ENCODE measurements around the gene PCCA.
"Not testable (repeated sequence)": the region's sequence is repeated elsewhere in the genome, so short reads cannot be mapped to it uniquely, and the experiment has no call there.

The PCCA gene

GRCh38 chr13:100138859-100139491 lies 50.1 kb downstream of the PCCA start:
- in situ Hi-C loops (cut with MboI; ENCODE audit: low sequenced_read_pairs, unreplicated experiment): no loop called here
- DNase-seq (ENCODE audit: low spot score): no peak
- no peak for TF ChIP-seq CTCF (IDR thresholded peaks at IDR 0.05; ENCODE audit: borderline replicate concordance, control extremely low read depth, extremely low read depth, insufficient read depth, missing control alignments)

DNA sequence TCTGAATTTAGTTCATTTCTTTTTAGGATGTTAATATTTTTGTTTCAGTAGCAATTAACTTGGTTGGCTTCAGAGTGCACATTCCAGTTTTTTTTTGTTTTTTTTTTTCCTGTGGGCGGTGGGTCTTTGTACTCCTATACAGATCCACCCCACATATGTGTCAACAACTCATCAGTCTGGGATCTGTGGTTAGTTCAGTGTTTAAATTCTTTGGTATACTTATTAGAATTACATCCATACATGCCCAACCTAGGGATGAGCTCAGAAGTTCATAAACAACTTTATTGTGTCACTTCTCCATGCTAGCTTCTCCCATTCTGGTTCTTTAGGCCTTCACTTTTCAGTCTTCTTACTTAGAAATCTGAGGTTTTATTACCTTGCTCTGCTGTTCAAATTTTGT lies 50.9 kb downstream of the PCCA start:
- TF ChIP-seq CTCF (IDR thresholded peaks at IDR 0.05; ENCODE audit: borderline replicate concordance, control extremely low read depth, extremely low read depth, insufficient read depth, missing control alignments): no peak
- in situ Hi-C loops (cut with MboI; ENCODE audit: low sequenced_read_pairs, unreplicated experiment): no loop called here
- DNase-seq (ENCODE audit: low spot score): no peak

DNA sequence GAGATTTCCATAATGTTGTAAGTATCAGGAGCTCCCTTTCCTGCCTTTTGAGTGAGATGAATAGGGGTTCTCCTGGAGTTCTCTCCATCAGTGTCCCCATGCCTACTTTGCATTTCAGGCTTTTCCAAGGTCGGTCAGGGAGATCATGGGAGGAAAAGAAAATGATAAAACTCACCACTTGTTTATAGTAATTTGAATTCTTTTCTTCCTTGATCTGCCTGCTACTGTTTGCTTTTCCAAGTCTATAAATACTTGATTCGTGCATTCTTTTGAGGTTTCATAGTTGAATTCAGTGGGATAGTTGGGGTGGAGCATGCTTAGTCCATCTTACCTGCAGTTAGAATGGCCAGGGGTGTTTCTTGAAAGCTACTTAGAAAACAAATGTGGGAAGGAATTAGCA lies 51.5 kb downstream of the PCCA start:
- in situ Hi-C loops (cut with MboI; ENCODE audit: low sequenced_read_pairs, unreplicated experiment): no loop called here
- TF ChIP-seq CTCF (IDR thresholded peaks at IDR 0.05; ENCODE audit: borderline replicate concordance, control extremely low read depth, extremely low read depth, insufficient read depth, missing control alignments): no peak
- no peak for DNase-seq (ENCODE audit: low spot score)

DNA sequence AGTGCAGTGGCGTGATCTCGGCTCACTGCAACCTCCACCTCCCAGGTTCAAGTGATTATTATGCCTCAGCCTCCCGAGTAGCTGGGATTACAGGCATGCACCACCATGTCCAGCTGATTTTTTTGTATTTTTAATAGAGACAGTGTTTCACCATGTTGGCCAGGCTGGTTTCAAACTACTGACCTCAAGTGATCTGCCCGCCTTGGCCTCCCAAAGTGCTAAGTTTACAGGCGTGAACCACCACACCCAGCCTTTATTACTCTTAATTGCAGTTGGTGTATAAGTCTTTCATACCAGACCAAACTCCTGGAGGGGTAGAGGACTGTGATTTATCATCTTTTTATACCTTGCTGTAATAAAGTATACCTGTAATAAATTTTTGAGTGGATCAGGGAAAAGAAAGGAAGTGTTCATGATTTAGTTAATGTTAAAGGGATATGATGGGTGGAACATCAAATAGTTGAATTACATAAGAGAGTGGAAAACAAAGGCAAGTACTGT lies 52.6 kb downstream of the PCCA start:
- in situ Hi-C loops (cut with MboI; ENCODE audit: low sequenced_read_pairs, unreplicated experiment); DNase-seq (ENCODE audit: low spot score): not testable (repeated sequence)

- in situ Hi-C loops (cut with MboI; ENCODE audit: low sequenced_read_pairs, unreplicated experiment): no loop called here
- no peak for TF ChIP-seq CTCF (IDR thresholded peaks at IDR 0.05; ENCODE audit: borderline replicate concordance, control extremely low read depth, extremely low read depth, insufficient read depth, missing control alignments)
- no peak for DNase-seq (ENCODE audit: low spot score)
Observed at GRCh38 chr13:100146534-100146933, 57.6 kb downstream of the PCCA start.

GRCh38 chr13:100147825-100148224 lies 58.9 kb downstream of the PCCA start:
- in situ Hi-C loops (cut with MboI; ENCODE audit: low sequenced_read_pairs, unreplicated experiment): no loop called here
- DNase-seq (ENCODE audit: low spot score): no peak
- no peak for TF ChIP-seq CTCF (IDR thresholded peaks at IDR 0.05; ENCODE audit: borderline replicate concordance, control extremely low read depth, extremely low read depth, insufficient read depth, missing control alignments)

DNA sequence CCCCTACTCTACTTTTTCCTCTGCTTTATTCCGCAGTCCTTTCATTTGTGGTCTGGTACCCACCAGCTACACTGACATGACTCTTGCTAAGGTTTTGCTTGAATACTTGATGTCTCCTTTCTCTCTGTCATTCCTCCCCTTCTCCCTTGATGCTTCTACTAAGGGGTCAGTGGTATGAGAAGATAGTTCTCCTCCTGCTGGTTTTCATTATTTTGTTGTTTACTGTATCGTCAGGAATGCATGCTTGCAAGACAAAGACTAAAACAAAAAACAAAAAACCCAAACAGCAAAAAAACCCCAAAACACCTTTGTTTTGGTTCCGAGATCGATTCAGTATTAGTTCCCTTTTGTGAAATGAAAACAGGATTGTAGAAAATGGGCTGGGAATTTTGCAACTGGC lies 59.5 kb downstream of the PCCA start:
- in situ Hi-C loops (cut with MboI; ENCODE audit: low sequenced_read_pairs, unreplicated experiment): no loop called here
- no peak for DNase-seq (ENCODE audit: low spot score)
- no peak for TF ChIP-seq CTCF (IDR thresholded peaks at IDR 0.05; ENCODE audit: borderline replicate concordance, control extremely low read depth, extremely low read depth, insufficient read depth, missing control alignments)

Measured in GM13976 (cell line).